Kidney (tissue), 14 donors: Measurements from ENCODE around the gene PKHD1. TPM values are rescaled to one million over a fixed set of nuclear protein-coding genes. Genes with fewer than 3 reads are reported as not detected.

Experiments used
- DNase-seq, 5 donors: peaks; one replicate each; pipeline ENCODE4 v3.0.0-alpha.2; 2013 to 2020
- FAIRE-seq: peaks from 2 replicates; lab custom pipeline; 2012; peaks lifted over from hg19 to GRCh38; lab: Jason Lieb, UNC
- H3K27ac ChIP-seq, 2 donors: one replicate each; pipeline ENCODE4 v1.7.0; 2013; ENCODE audit warnings: low read depth in 2 of 2, low read length in 2 of 2, inconsistent platforms in 1 of 2
- H3K27me3 ChIP-seq: one replicate; pipeline ENCODE4 v1.7.1; 2013; ENCODE audit warnings: low read length, inconsistent platforms; ENCODE audit not compliant: control insufficient read depth, insufficient read depth
- H3K36me3 ChIP-seq, 3 donors: one replicate each; pipeline versions ENCODE4 v1.7.0 to v1.7.1; 2013; ENCODE audit warnings: low read length in 3 of 3, control low read depth in 1 of 3, inconsistent platforms in 1 of 3; ENCODE audit not compliant: insufficient read depth in 3 of 3, control insufficient read depth in 2 of 3
- H3K4me1 ChIP-seq, 3 donors: one replicate each; pipeline versions ENCODE4 v1.7.0 to v1.7.1; 2013; ENCODE audit warnings: low read length in 3 of 3, inconsistent platforms in 1 of 3, low read depth in 1 of 3; ENCODE audit not compliant: control insufficient read depth in 2 of 3, insufficient read depth in 2 of 3
- H3K4me3 ChIP-seq, 3 donors: one replicate each; pipeline versions ENCODE4 v1.7.0 to v1.8.1; 2013; ENCODE audit warnings: low read length in 3 of 3, control low read depth in 1 of 3, inconsistent platforms in 1 of 3
- H3K9ac ChIP-seq, 3 donors: one replicate each; pipeline versions ENCODE4 v1.7.0 to v1.7.1; 2013; ENCODE audit warnings: low read length in 3 of 3, control low read depth in 1 of 3, inconsistent platforms in 1 of 3
- H3K9me3 ChIP-seq, 3 donors: one replicate each; pipeline versions ENCODE4 v1.7.0 to v1.7.1; 2013; ENCODE audit warnings: low read length in 3 of 3, control low read depth in 1 of 3, inconsistent platforms in 1 of 3; ENCODE audit not compliant: control insufficient read depth in 2 of 3, insufficient read depth in 1 of 3
- intact Hi-C: fragments of 100-400 bp; cut with DNase I; formaldehyde crosslinking; loops from one replicate; pipeline ENCODE4 v1.11.1; 2022
- polyA plus RNA-seq: library from polyadenylated mRNA; stranded (reverse); fragments of 350-450 nt; fragmentation: Illumina TruSeq; extraction: RNeasy Lipid Tissue Mini Kit (QIAGEN cat#74804); gene quantifications from one replicate; pipeline ENCODE4 v1.2.3, GENCODE V29; 2014; ENCODE audit warnings: low read depth, low replicate concordance; ENCODE audit not compliant: insufficient read depth
- total RNA-seq: library from RNA; stranded (reverse); fragmentation: NEBNext Ultra II Directional; extraction: Animal tissue kit (Norgen Biotek cat#: 25700); gene quantifications from one replicate; pipeline ENCODE4 v1.2.1, GENCODE V29; 2021
- TF ChIP-seq, protein P1 (sequence below): IDR thresholded peaks from 3 replicates; pipeline ENCODE4 v1.5.1; 2012; ENCODE audit warnings: mild to moderate bottlenecking, moderate library complexity, borderline replicate concordance; ENCODE audit not compliant: insufficient read depth; ENCODE audit errors: extremely low read depth
- donor health status: control.
- donor health status: control.
- donor health status: control.
- donor health status: control.
- donor health status: control.
- donor health status: DM: yes; HTN: yes; CAD: no.
- donor health status: Normal renal cell carcinoma (clear cell type).

PKHD1 gene
- total and polyA plus RNA-seq, 2 donors from 2014 or later = 6.0 to 77.5 TPM

GRCh38 chr6:51960419-51960818, 127.0 kb downstream of the PKHD1 start:
- Histone ChIP-seq H3K9me3 (no peaks in the 10 kb centered on the region), H3K9ac (no peak overlapping the region), H3K36me3 (peaks cover 0 to 12% (median 5%) of the 10 kb centered on the region in 3 donors), H3K27ac (peak overlapping the region in 1 of 2 donors; percentile 20), H3K4me1 (peaks cover 0 to 3% (median 0%) of the 10 kb centered on the region in 3 donors), H3K27me3 (no peaks in the 10 kb centered on the region), H3K4me3 (no peak overlapping the region)
- DNase-seq (no peak), FAIRE-seq (no peak)
- TF ChIP-seq, protein P1, sequence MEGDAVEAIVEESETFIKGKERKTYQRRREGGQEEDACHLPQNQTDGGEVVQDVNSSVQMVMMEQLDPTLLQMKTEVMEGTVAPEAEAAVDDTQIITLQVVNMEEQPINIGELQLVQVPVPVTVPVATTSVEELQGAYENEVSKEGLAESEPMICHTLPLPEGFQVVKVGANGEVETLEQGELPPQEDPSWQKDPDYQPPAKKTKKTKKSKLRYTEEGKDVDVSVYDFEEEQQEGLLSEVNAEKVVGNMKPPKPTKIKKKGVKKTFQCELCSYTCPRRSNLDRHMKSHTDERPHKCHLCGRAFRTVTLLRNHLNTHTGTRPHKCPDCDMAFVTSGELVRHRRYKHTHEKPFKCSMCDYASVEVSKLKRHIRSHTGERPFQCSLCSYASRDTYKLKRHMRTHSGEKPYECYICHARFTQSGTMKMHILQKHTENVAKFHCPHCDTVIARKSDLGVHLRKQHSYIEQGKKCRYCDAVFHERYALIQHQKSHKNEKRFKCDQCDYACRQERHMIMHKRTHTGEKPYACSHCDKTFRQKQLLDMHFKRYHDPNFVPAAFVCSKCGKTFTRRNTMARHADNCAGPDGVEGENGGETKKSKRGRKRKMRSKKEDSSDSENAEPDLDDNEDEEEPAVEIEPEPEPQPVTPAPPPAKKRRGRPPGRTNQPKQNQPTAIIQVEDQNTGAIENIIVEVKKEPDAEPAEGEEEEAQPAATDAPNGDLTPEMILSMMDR = no peak
- intact Hi-C loops = no loop called here

DNA sequence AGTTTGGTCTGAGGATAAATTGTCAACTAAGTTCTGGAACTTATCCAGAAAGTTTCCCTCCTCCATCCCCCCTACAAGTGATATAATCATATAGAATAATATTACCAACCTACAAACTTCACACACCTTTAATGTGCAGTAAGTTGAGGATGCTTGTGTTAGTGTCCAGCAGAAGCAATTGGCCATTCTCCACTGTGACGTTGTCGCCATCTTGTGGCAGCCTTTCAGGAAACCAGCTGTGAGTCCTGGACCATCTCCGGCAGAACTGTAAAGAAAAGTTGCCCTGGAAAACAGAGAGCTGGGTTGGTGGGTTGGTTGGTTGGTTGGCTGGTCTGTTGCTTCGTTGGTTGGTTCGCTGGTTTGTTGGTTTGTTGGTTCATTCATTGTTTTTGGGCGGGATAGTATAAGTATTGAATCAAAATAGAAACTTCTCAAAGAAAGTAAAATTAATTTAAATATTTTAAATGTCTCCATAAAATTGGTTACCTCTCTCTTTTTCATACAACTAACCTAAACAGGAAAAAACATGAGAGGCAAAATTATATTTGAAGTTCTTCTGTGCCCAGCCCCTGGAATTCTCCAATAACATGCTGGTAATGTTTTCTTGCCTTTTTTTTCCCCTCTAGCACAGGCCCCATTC, 127.5 kb downstream of the PKHD1 start:
- DNase-seq (peak in 4 of 5 donors; percentile 79 to 90 (median 86)), FAIRE-seq (no peak)
- H3K4me1 ChIP-seq = peaks cover 0 to 3% (median 0%) of the 10 kb centered on the region in 3 donors
- H3K9me3 ChIP-seq = no peaks in the 10 kb centered on the region
- H3K27me3 ChIP-seq = no peaks in the 10 kb centered on the region
- no peak overlapping the region for H3K9ac ChIP-seq
- TF ChIP-seq, protein P1 = peak; percentile 75
- no peak overlapping the region for H3K4me3 ChIP-seq
- peaks cover 0 to 12% (median 5%) of the 10 kb centered on the region in 3 donors for H3K36me3 ChIP-seq
- intact Hi-C loops = no loop called here
- peak overlapping the region in 1 of 2 donors; percentile 20 for H3K27ac ChIP-seq

GRCh38 chr6:51954681-51955080, 132.7 kb downstream of the PKHD1 start:
- H3K36me3 ChIP-seq = peaks cover 0 to 15% (median 7%) of the 10 kb centered on the region in 3 donors
- intact Hi-C loops = no loop called here
- FAIRE-seq = no peak

More at GRCh38 chr6:51954681-51955080, 132.7 kb downstream of the PKHD1 start:
- no peak for DNase-seq
- Histone ChIP-seq H3K4me1 (peaks cover 0 to 7% (median 0%) of the 10 kb centered on the region in 3 donors), H3K4me3 (no peak overlapping the region), H3K27me3 (no peaks in the 10 kb centered on the region), H3K9ac (no peak overlapping the region), H3K9me3 (no peaks in the 10 kb centered on the region), H3K27ac (no peak overlapping the region)
- TF ChIP-seq, protein P1 = no peak
